Endothelial cell of umbilical vein (primary cell): ENCODE data around the gene CASKIN2. TPM values are rescaled to one million over a fixed set of nuclear protein-coding genes. Genes with fewer than 3 reads are reported as not detected.

Experiments used
- BruUV-seq: library from RNA; stranded (reverse); fragments of 400-500 nt; replicated peaks from 2 replicates; lab custom pipeline; 2021; lab: Mats Ljungman, UMichigan
- CTCF ChIA-PET: fragments of 300-600, 350-600 bp; sonication (Branson Sonifier 250); formaldehyde crosslinking; loops from one replicate; lab custom pipeline; 2021; ENCODE audit warnings: antibody characterized with exemption, inconsistent platforms; lab: Charles Lee
- POLR2A ChIA-PET: fragments of 300-600, 350-600 bp; sonication (Branson Sonifier 250); formaldehyde crosslinking; loops from one replicate; lab custom pipeline; 2021; ENCODE audit warnings: antibody characterized with exemption, inconsistent platforms; lab: Charles Lee
- DNase-seq: peaks from one replicate; pipeline ENCODE4 v3.0.0-alpha.2; 2011; ENCODE audit warnings: low read depth, low spot score
- FAIRE-seq: peaks from 2 replicates; lab custom pipeline; 2011; peaks lifted over from hg19 to GRCh38; lab: Jason Lieb, UNC
- H2AFZ ChIP-seq: 2 replicates; pipeline ENCODE4 v1.6.0; 2012; ENCODE audit warnings: low read depth, low read length, control low read depth, inconsistent platforms
- H3K27ac ChIP-seq: 2 replicates; pipeline ENCODE4 v1.5.1; 2011; ENCODE audit warnings: low read depth, mild to moderate bottlenecking, control low read depth, low read length, moderate library complexity; ENCODE audit not compliant: insufficient read depth
- H3K27me3 ChIP-seq, 2 experiments: 2 replicates each; pipeline versions ENCODE4 v1.6.0 to v1.6.1; 2011; ENCODE audit warnings: low read length in 2 of 2, mixed read lengths in 1 of 2; ENCODE audit not compliant: control insufficient read depth in 2 of 2, insufficient read depth in 2 of 2
- H3K36me3 ChIP-seq, 2 experiments: 2 replicates in 1 of 2; 3 replicates in 1 of 2; pipeline ENCODE4 v1.5.1; 2011; ENCODE audit warnings: low read length in 2 of 2, mild to moderate bottlenecking in 1 of 2, moderate library complexity in 1 of 2; ENCODE audit not compliant: control insufficient read depth in 2 of 2, insufficient read depth in 2 of 2; ENCODE audit errors: extremely low read depth in 1 of 2
- H3K4me1 ChIP-seq: 3 replicates; pipeline ENCODE4 v1.5.1; 2011; ENCODE audit warnings: mild to moderate bottlenecking, low read length; ENCODE audit not compliant: control insufficient read depth, insufficient read depth; ENCODE audit errors: extremely low read depth
- H3K4me2 ChIP-seq: 2 replicates; pipeline ENCODE4 v1.6.1; 2011; ENCODE audit warnings: low read length, control low read depth, mixed read lengths; ENCODE audit not compliant: insufficient read depth
- H3K4me3 ChIP-seq, 3 experiments: fragments of 200-600 bp in 1 of 3; sonication (generic), shearing (Covaris generic) in 1 of 3; replicated peaks in 1 of 3; 2 replicates each; pipeline ENCODE4 v1.5.1; 2011 to 2016; ENCODE audit warnings: control low read depth in 3 of 3, low read length in 3 of 3, mild to moderate bottlenecking in 2 of 3, inconsistent platforms in 1 of 3, low read depth in 1 of 3, moderate library complexity in 1 of 3; ENCODE audit not compliant: insufficient read depth in 1 of 3
- H3K79me2 ChIP-seq: 2 replicates; pipeline ENCODE4 v1.6.0; 2012; ENCODE audit warnings: low read length, inconsistent platforms; ENCODE audit not compliant: control insufficient read depth, insufficient read depth
- H3K9ac ChIP-seq: replicated peaks from 2 replicates; pipeline ENCODE3; 2011; ENCODE audit warnings: low read length, control low read depth; ENCODE audit not compliant: insufficient read depth; ENCODE audit errors: extremely low read depth
- H3K9me1 ChIP-seq: replicated peaks from 3 replicates; pipeline ENCODE4 v1.6.0; 2011; ENCODE audit warnings: mild to moderate bottlenecking, low read length; ENCODE audit not compliant: control insufficient read depth, insufficient read depth; ENCODE audit errors: extremely low read depth
- H3K9me3 ChIP-seq: replicated peaks from 2 replicates; pipeline ENCODE4 v1.5.1; 2012; ENCODE audit warnings: low read length, inconsistent platforms; ENCODE audit not compliant: control insufficient read depth, insufficient read depth
- H4K20me1 ChIP-seq: replicated peaks from 2 replicates; pipeline ENCODE3; 2011; ENCODE audit warnings: mild to moderate bottlenecking, low read length; ENCODE audit not compliant: control insufficient read depth, insufficient read depth; ENCODE audit errors: extremely low read depth
- EZH2 ChIP-seq: IDR thresholded peaks from 2 replicates; pipeline ENCODE4 v1.6.1; 2012; ENCODE audit warnings: borderline replicate concordance, low read depth, mild to moderate bottlenecking, moderate library complexity, low read length, inconsistent platforms; ENCODE audit not compliant: severe bottlenecking
- FOS ChIP-seq: IDR thresholded peaks from 2 replicates; pipeline ENCODE4 v1.6.1; 2011; ENCODE audit warnings: mild to moderate bottlenecking, low read length, moderate library complexity, borderline replicate concordance; ENCODE audit not compliant: insufficient read depth
- GATA2 ChIP-seq: IDR thresholded peaks from 2 replicates; pipeline ENCODE4 v1.7.0; 2011; ENCODE audit warnings: low read depth, mild to moderate bottlenecking, moderate library complexity, mixed read lengths, low read length; ENCODE audit not compliant: insufficient read length, insufficient read depth
- JUN ChIP-seq: IDR thresholded peaks from 2 replicates; pipeline ENCODE4 v1.6.1; 2011; ENCODE audit warnings: borderline replicate concordance, low read depth; ENCODE audit not compliant: insufficient read length, insufficient read depth
- MYC ChIP-seq: IDR thresholded peaks from one replicate; pipeline ENCODE4 v1.6.1; 2011; ENCODE audit warnings: mild to moderate bottlenecking, low read depth, low read length
- POLR2A ChIP-seq: IDR thresholded peaks from 2 replicates; pipeline ENCODE4 v1.6.1; 2012; ENCODE audit warnings: low read depth, mild to moderate bottlenecking, control low read depth, low read length
- POLR2AphosphoS5 ChIP-seq: IDR thresholded peaks from 2 replicates; pipeline ENCODE4 v1.6.1; 2012; ENCODE audit warnings: low read depth, mild to moderate bottlenecking, control low read depth, low read length, moderate library complexity; ENCODE audit not compliant: insufficient read depth
- dilution Hi-C: fragments of 300-500 bp; cut with MboI; formaldehyde crosslinking; loops from one replicate; pipeline ENCODE4 v1.15.0; 2019; ENCODE audit warnings: low sequenced_read_pairs; ENCODE audit not compliant: extremely low pct_ligation_motif_present
- intact Hi-C: fragments of 100-400 bp; cut with micrococcal nuclease; formaldehyde crosslinking; loops from one replicate; pipeline ENCODE4 v1.10.0; 2022
- polyA plus RNA-seq, 4 experiments: library from polyadenylated mRNA; depleted of rRNA in 3 of 4; stranded (reverse) in 3 of 4; unstranded in 1 of 4; fragments of >200 nt; gene quantifications; 2 replicates each; pipeline versions ENCODE4 v1.2.1 to v1.2.3, GENCODE V29; 2011 to 2012; ENCODE audit warnings: missing spikeins in 1 of 4
- total RNA-seq: library from RNA; stranded (reverse); gene quantifications from 2 replicates; pipeline ENCODE4 v1.2.3, GENCODE V29; 2021
- TF ChIP-seq, protein P1 (sequence below): IDR thresholded peaks from 2 replicates; pipeline ENCODE4 v1.6.1; 2011; ENCODE audit not compliant: insufficient read depth, insufficient read length
- TF ChIP-seq, protein P2 (sequence below), 2 donors: IDR thresholded peaks; 1 replicate in 1 of 2; 2 replicates in 1 of 2; pipeline ENCODE4 v1.5.1; 2011; ENCODE audit warnings: low read length in 2 of 2, mild to moderate bottlenecking in 2 of 2, moderate library complexity in 2 of 2, control low read depth in 1 of 2, inconsistent platforms in 1 of 2, low read depth in 1 of 2; ENCODE audit not compliant: insufficient read depth in 1 of 2; ENCODE audit errors: extremely low read depth in 1 of 2

Gene CASKIN2
- total and polyA plus RNA-seq, 2 donors (not counting 3 experiments of a cell fraction or from before 2014, with no cell fraction given), result 13.0 to 37.6 TPM

DNA sequence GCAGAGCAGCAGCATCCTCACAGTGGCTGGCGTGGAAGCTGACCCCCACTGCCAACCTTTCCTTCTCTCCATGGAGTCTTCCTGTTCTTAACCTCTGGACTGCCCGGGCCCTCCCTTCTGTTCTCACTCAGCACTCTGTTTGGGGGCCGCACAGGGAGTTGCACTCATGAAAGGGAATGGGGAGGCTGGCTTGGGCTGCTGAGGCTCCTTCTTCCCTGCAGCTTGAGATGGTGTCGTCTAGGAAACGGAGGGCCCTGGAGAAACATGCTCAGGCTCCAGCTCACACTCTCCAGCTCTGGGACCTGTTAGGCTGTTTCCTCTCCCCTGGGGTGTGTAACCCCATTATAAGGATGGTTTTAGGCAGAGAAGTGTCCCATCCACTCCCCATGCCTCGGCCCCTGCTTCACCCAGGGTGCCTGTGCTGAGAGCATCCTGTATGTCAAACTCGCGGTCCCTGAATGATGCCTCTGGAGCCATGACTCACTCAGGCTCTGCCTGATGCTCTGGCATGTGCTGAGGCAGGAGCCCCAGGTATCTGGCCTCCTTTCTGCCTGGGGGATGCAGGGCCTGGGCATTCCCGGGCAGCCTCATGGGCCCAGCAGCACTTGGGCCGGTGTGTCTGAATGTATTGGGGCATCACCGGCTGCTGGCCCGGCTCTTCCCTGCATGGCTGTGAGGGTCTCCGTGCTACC is 40.0 kb downstream of the CASKIN2 start:
- Histone ChIP-seq H3K4me3 (no peak overlapping the region), H3K9me1 (no peaks in the 10 kb centered on the region), H3K4me1 (peaks cover 11% of the 10 kb centered on the region), H3K9me3 (no peaks in the 10 kb centered on the region), H4K20me1 (no peaks in the 10 kb centered on the region), H2AFZ (no peak overlapping the region), H3K9ac (no peak overlapping the region), H3K79me2 (no peaks in the 10 kb centered on the region), H3K36me3 (peaks cover 0 to 8% of the 10 kb centered on the region in 2 experiments), H3K27ac (no peak overlapping the region), H3K27me3 (no peaks in the 10 kb centered on the region), H3K4me2 (no peak overlapping the region)
- intact Hi-C loops, result no loop called here
- dilution Hi-C loops, result no loop called here
- TF ChIP-seq POLR2AphosphoS5, result no peak
- TF ChIP-seq JUN, result no peak
- TF ChIP-seq FOS, result no peak
- TF ChIP-seq, protein P1, sequence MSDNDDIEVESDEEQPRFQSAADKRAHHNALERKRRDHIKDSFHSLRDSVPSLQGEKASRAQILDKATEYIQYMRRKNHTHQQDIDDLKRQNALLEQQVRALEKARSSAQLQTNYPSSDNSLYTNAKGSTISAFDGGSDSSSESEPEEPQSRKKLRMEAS, result no peak
- TF ChIP-seq EZH2, result no peak
- TF ChIP-seq POLR2A, result no peak
- ChIA-PET CTCF (interaction anchor here (1.1 to 1.5 kb wide), 2 partner anchors 21 to 113 kb away, joined by 3 read pairs; no protein-coding TSS in a partner anchor), POLR2A (no interaction called here)
- DNase-seq (no peak), FAIRE-seq (no peak)
- BruUV-seq, result no TSS peak

DNA sequence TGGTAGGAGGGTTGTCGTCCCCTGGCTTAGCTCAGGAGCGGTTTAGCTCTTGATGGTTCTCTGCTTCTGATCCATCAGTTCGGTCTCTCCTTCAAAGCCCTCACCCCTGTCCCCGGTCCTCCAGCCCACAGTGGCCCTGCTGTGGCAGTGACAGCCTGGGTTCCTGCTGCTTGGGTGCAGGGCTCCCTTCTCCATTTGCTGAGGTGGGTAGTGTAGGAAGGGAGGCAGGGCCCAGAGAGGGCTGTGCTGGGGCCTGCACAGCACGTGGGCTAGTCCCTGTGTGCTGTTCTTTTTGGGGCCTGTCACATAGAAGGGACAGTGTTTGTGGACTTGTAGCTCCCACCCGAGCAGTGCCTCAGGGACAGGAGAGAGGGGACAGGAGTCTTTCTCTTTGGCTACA is 40.6 kb downstream of the CASKIN2 start:
- Histone ChIP-seq H2AFZ (no peak overlapping the region), H3K4me1 (peaks cover 11% of the 10 kb centered on the region), H3K4me3 (no peak overlapping the region), H3K27me3 (no peaks in the 10 kb centered on the region), H3K4me2 (no peak overlapping the region), H3K9me3 (no peaks in the 10 kb centered on the region), H3K27ac (no peak overlapping the region), H3K36me3 (peaks cover 0 to 8% of the 10 kb centered on the region in 2 experiments), H3K9ac (no peak overlapping the region), H3K79me2 (no peaks in the 10 kb centered on the region), H4K20me1 (no peaks in the 10 kb centered on the region), H3K9me1 (no peaks in the 10 kb centered on the region)
- no TSS peak for BruUV-seq
- CTCF ChIA-PET, result interaction anchor here (1.5 kb wide), 1 partner anchor 20 kb away, joined by 3 read pairs; no protein-coding TSS in a partner anchor
- DNase-seq, result no peak
- no peak for FAIRE-seq
- dilution Hi-C loops (no loop called here), intact Hi-C loops (no loop called here)
- TF ChIP-seq POLR2AphosphoS5 (no peak), JUN (no peak), GATA2 (no peak), MYC (no peak), FOS (no peak), EZH2 (no peak), POLR2A (no peak)
- TF ChIP-seq, protein P1, result no peak
- TF ChIP-seq, protein P2, sequence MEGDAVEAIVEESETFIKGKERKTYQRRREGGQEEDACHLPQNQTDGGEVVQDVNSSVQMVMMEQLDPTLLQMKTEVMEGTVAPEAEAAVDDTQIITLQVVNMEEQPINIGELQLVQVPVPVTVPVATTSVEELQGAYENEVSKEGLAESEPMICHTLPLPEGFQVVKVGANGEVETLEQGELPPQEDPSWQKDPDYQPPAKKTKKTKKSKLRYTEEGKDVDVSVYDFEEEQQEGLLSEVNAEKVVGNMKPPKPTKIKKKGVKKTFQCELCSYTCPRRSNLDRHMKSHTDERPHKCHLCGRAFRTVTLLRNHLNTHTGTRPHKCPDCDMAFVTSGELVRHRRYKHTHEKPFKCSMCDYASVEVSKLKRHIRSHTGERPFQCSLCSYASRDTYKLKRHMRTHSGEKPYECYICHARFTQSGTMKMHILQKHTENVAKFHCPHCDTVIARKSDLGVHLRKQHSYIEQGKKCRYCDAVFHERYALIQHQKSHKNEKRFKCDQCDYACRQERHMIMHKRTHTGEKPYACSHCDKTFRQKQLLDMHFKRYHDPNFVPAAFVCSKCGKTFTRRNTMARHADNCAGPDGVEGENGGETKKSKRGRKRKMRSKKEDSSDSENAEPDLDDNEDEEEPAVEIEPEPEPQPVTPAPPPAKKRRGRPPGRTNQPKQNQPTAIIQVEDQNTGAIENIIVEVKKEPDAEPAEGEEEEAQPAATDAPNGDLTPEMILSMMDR (IDR thresholded peaks at IDR 0.05; ENCODE audit: extremely low read depth in 1 of 2, insufficient read depth in 1 of 2, low read depth in 1 of 2, low read length in 2 of 2), result no peak
- POLR2A ChIA-PET, result no interaction called here
